ENCODE results near the gene ZNF502. TPM values are rescaled to one million over a fixed set of nuclear protein-coding genes. Genes with fewer than 3 reads are reported as not detected.
"Not testable (repeated sequence)": the region's sequence is repeated elsewhere in the genome, so short reads cannot be mapped to it uniquely, and the experiment has no call there.

ZNF502 gene
- total RNA-seq = 1 to 10 TPM; 2.3 to 3.0 (median 2.3) TPM

DNA sequence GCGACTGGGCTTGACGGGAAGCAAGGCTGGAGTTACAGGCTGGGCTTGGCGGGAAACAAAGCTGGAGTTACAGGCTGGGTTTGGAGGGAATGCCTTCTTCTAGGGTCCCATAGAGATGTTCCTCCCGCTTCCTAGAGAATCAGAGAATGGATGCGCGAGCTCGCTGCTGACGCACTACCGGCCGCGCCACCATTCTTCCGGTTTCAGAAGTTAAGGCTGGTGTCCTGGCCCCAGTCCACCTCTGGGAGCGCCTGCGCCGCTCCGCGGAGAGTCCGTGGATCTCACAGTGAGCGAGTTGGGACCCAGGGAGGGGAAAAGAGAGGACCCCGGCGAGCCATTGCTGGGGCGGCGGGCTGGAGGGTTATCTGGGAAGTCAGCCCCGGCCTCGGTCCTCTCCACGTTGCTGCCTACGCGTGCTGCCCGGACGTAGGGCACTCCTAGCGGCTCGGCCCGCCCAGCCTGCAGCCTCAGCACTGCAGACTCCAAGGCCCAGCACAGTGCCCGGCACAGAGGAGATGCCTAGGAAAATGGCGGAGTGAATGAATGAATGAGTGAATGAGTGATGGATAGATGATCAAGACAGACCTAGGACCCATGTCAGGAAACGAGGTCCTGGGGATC lies at the start of gene ZNF502:
ZNF502 (plus strand) TSS at position 206 of the 621 bp plus-strand sequence. CDS start 7,602 bp downstream, outside the sequence.
- Mint-ChIP-seq H3K9me3 (peaks cover 43% of the 10 kb centered on the region), H3K27me3 (ENCODE audit: low read depth) (peaks cover 27% of the 10 kb centered on the region), H3K36me3 (ENCODE audit: insufficient read depth) (peaks cover 15% of the 10 kb centered on the region), H3K4me3 (peak within 1 kb of the TSS; percentile 84), H3K4me1 (ENCODE audit: low read depth) (peaks cover 2% of the 10 kb centered on the region)
- DNase-seq (peak; percentile 38), ATAC-seq (peak; percentile 95 to 96)

DNA sequence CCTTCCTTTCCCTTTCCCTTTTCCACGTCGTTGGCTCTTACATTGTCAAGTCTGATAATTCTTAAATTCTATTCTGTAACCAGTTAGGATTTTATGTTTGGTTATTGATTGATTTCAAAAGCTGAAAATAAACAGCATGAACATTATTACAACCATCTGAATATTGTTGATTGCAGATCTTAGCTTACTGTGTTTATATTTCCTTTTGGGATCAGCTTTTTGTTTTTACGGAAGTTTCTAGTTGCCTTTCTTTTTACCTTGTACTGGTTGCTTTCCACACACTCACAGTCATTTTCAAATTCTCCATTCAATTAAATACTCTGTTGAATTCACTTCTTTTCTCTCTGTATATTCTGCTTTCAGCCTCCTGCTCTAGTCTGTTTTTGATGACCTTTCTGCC lies 47.3 kb upstream of the ZNF502 start:
- peaks cover 30% of the 10 kb centered on the region for H3K9me3 Mint-ChIP-seq
- DNase-seq = no peak
- H3K4me1 Mint-ChIP-seq (ENCODE audit: low read depth) = no peaks in the 10 kb centered on the region
- no peak overlapping the region for H3K4me3 Mint-ChIP-seq
- H3K36me3 Mint-ChIP-seq (ENCODE audit: insufficient read depth) = peaks cover 9% of the 10 kb centered on the region
- peaks cover 4% of the 10 kb centered on the region for H3K27me3 Mint-ChIP-seq (ENCODE audit: low read depth)
- ATAC-seq = no peak

DNA sequence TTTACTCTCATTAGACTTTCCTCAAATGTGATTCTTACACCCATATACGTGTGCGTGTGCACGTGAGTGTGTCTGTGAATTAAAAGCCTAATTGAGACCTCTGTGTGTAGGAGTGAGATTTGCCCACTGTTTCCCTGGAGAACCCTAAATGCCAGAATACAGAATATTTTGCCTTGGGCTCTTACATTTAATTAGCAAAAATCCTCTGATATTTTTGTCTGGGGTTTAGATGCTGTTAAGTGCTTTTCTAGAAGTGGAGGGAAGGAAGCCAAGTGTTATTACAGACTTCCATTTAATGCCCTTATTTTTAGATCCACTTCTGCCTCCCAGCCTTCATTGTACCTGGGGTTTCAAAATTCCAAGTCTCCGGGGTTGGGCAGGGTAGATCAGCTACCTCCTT lies 46.1 kb upstream of the ZNF502 start:
- peaks cover 7% of the 10 kb centered on the region for H3K36me3 Mint-ChIP-seq (ENCODE audit: insufficient read depth)
- H3K27me3 Mint-ChIP-seq (ENCODE audit: low read depth) = peaks cover 4% of the 10 kb centered on the region
- no peak overlapping the region for H3K4me3 Mint-ChIP-seq
- DNase-seq (no peak), ATAC-seq (no peak)
- H3K9me3 Mint-ChIP-seq = peaks cover 23% of the 10 kb centered on the region
- H3K4me1 Mint-ChIP-seq (ENCODE audit: low read depth) = no peaks in the 10 kb centered on the region

DNA sequence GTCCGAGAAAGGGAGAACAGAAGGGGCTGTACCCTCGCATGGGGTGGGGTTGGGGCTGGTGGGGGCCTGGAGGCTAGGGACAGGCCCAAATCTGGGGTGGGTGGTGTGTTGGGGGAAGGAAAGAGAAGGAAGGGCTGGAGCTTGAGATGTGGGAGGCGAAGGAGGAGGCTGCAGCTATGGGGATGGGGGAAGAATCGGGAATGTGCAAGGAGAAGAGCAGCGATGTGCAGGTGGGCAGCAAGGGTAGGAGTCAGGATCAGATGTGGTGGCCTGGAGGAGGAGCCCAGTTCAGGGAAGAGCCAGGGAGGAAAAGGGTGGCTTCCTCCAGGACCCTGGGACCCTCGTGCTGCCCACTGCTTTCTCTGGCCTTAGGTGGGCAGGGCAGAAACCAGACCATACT lies 42.7 kb upstream of the ZNF502 start:
- no peak for DNase-seq
- H3K27me3 Mint-ChIP-seq (ENCODE audit: low read depth) = peaks cover 9% of the 10 kb centered on the region
- H3K4me1 Mint-ChIP-seq (ENCODE audit: low read depth) = no peaks in the 10 kb centered on the region
- no peak overlapping the region for H3K4me3 Mint-ChIP-seq
- H3K36me3 Mint-ChIP-seq (ENCODE audit: insufficient read depth) = no peaks in the 10 kb centered on the region
- peaks cover 21% of the 10 kb centered on the region for H3K9me3 Mint-ChIP-seq
- no peak for ATAC-seq

DNA sequence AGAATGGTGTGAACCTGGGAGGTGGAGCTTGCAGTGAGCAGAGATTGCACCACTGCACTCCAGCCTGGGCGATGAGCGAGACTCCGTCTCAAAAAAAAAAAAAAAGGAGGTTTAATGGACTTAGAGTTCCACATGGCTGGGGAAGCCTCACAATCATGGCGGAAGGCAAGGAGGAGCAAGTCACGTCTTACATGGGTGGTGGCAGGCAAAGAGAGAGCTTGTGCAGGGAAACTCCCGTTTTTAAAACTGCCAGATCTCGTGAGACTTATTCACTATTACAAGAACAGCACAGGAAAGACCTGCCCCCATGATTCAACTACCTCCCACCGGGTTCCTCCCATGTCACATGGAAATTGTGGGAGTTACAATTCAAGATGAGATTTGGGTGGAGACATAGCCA lies 39.0 kb upstream of the ZNF502 start:
- ATAC-seq; H3K4me1 Mint-ChIP-seq (ENCODE audit: low read depth); DNase-seq; H3K27me3 Mint-ChIP-seq (ENCODE audit: low read depth); H3K4me3 Mint-ChIP-seq; H3K36me3 Mint-ChIP-seq (ENCODE audit: insufficient read depth): not testable (repeated sequence)
- H3K9me3 Mint-ChIP-seq = peaks cover 11% of the 10 kb centered on the region

DNA sequence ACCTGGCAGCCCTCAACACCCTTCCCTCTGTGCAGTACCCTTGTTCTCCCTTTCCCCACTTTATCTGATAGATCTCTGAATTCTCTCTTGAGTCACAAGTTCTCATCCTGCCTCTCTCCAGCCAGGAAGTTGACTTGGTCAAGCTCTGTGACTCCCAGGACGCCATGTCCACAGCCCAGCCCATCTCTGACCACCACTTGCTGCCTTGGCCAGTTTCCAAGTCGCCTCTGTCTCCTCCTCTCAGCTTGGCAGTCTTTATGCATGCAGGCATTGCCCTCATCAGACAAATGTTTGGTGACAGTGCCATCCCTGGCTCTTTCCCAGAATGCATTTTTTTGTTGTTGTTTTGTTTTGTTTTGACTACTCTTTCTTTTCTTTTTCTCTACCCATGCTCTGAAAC lies 38.2 kb upstream of the ZNF502 start:
- Mint-ChIP-seq H3K36me3 (ENCODE audit: insufficient read depth) (no peaks in the 10 kb centered on the region), H3K27me3 (ENCODE audit: low read depth) (peaks cover 4% of the 10 kb centered on the region), H3K4me3 (no peak overlapping the region), H3K4me1 (ENCODE audit: low read depth) (no peaks in the 10 kb centered on the region), H3K9me3 (peaks cover 11% of the 10 kb centered on the region)
- DNase-seq (no peak), ATAC-seq (no peak)

DNA sequence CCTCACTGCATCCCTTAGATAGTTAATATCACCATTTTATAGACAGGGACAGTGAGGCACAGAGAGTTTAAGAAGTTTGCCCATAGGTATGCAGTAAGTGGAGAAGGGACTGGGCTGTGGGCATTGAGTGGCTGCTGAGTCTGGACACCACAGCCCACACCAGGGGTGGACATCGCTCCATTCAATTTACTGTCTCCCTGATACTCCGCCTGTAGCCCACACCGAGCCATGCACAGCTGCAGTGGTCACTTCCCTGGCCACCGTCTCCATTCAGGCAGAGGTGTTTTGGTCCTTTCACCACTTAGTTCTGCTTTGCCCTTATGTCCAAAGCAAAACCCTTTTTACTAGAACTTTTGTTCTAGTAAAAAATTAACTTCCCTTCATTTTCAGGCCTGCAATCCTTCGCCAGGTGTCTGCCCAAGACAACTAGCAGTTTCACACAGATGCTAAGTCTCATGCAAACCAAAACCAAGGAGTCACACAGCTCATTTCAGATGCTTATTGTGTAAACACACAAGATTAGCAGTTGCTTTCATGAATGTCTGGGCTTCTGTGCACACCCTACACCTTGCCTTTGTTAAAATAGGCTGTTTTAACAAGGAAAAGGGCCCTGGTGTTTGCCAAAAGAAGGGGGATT lies 33.9 kb upstream of the ZNF502 start:
- no peak for DNase-seq
- no peaks in the 10 kb centered on the region for H3K27me3 Mint-ChIP-seq (ENCODE audit: low read depth)
- H3K36me3 Mint-ChIP-seq (ENCODE audit: insufficient read depth) = peaks cover 3% of the 10 kb centered on the region
- no peak for ATAC-seq
- H3K4me1 Mint-ChIP-seq (ENCODE audit: low read depth) = no peaks in the 10 kb centered on the region
- H3K4me3 Mint-ChIP-seq = no peak overlapping the region
- peaks cover 8% of the 10 kb centered on the region for H3K9me3 Mint-ChIP-seq

DNA sequence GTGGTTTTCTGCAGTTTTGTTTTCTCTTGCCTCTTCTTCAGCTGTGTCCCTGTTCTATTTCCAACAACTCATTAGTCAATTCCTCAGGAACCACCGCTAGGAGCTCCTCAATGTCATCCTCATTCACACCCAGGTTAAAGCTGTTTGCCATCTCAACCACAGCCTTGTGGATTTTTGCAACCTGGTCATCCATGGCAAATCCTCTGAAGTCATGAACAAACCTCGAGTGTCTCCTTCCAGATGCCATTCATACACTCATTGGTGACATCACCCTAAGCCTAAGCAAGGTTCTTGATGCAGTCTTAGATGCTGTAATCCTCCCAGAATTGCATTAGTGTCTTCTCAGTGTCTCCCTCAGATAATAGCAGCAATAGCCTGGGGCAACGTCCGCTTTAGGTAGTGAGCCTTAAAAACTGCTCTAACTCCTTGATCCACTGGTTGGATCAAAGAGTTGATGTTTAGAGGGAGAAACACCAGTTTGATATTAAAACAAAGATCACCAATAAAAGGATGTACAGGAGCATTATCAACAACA lies 31.5 kb upstream of the ZNF502 start:
- H3K4me3 Mint-ChIP-seq = no peak overlapping the region
- H3K9me3 Mint-ChIP-seq = peaks cover 16% of the 10 kb centered on the region
- ATAC-seq (no peak), DNase-seq (no peak)
- peaks cover 9% of the 10 kb centered on the region for H3K36me3 Mint-ChIP-seq (ENCODE audit: insufficient read depth)
- H3K27me3 Mint-ChIP-seq (ENCODE audit: low read depth) = peaks cover 19% of the 10 kb centered on the region
- H3K4me1 Mint-ChIP-seq (ENCODE audit: low read depth) = peaks cover 7% of the 10 kb centered on the region

DNA sequence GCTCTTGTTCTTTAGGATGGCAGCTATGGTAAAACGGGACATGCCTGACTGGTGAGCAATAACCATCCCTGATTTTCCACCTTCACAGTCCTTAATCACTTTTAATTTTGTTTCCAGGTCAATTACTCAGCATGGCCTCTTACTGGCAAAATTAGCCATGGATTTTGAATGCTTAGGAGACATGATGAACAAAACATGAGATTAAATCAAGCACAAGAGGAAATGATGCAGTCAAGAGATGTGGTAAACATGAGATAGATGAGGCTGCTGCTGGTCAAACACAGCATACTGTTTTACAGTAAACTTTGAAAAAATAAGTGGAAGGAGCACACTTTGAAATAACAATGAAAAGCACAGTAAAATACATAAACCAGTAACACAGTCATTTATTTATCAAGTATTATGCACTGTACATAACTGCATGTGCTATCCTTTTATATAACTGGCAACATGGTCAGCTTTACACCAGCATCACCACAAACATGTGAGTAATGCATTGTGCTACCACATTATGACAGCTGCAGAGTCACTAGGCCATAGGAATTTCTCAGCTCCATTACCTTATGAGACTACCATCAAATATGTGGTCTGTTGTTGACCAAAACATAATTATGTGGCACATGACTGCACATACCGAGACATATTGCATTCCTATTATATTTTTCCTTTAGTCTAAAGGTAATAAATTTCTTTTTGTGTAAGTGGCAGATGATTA lies 30.1 kb upstream of the ZNF502 start:
- ATAC-seq (no peak), DNase-seq (no peak)
- Mint-ChIP-seq H3K4me3 (no peak overlapping the region), H3K36me3 (ENCODE audit: insufficient read depth) (peaks cover 9% of the 10 kb centered on the region), H3K9me3 (peaks cover 26% of the 10 kb centered on the region), H3K4me1 (ENCODE audit: low read depth) (peaks cover 9% of the 10 kb centered on the region), H3K27me3 (ENCODE audit: low read depth) (peaks cover 29% of the 10 kb centered on the region)

DNA sequence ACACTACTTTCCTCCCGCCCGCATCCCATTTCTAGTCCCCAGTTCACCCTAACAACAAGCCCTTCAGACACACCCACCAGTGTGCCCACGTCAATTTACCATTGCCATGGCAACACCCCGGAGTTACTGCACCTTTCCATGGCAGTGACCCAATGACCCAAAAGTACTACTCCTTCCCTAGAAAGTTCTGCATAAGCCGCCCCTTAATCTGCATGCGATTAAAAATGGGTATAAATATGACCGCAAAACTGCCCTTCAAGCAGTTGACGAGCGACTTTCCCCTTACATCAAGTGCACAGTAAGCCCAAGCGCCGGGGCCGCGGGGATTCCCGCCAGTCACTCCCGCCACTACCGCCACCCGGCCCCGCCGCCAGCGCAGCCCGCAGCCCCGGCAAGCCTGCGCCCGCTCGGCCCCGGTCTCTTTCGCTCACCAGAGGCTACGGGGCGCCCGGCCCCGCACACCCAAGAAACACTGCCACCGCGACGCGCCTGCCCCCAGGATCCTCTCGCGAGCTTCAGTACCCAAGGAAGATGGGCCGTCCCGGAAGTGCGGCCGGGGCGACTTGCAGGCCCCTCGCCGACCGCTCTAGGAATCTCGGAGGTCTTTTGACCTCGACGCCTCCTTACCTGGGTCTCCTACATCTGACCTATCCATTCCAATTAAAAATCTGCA lies 27.2 kb upstream of the ZNF502 start:
- H3K27me3 Mint-ChIP-seq (ENCODE audit: low read depth) = peaks cover 45% of the 10 kb centered on the region

DNA sequence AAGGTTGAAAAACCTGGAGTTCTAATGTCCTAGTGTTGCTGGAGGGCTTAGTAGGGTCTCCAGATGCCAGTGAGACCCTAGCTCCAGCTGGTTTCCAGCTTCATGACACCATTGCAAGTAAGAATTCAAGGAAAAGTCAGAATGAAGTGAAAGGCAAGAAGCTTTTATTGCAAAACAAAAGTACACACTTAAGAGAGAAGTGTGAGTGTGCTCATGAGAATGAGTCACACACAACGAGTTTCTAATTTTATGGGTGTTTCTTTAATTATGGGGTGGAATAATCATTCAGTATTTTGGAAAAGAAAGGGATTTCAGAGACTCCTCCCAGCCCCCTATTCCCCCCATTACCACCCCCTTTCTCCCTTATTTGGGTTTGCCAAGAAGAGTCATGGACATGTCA lies 24.6 kb upstream of the ZNF502 start:
- ATAC-seq = no peak
- peaks cover 5% of the 10 kb centered on the region for H3K36me3 Mint-ChIP-seq (ENCODE audit: insufficient read depth)
- H3K4me3 Mint-ChIP-seq = no peak overlapping the region
- peaks cover 58% of the 10 kb centered on the region for H3K9me3 Mint-ChIP-seq
- peaks cover 9% of the 10 kb centered on the region for H3K4me1 Mint-ChIP-seq (ENCODE audit: low read depth)
- no peak for DNase-seq
- H3K27me3 Mint-ChIP-seq (ENCODE audit: low read depth) = peaks cover 57% of the 10 kb centered on the region

More for the DNA sequence above, 27.2 kb upstream of the ZNF502 start:
- Mint-ChIP-seq H3K4me3 (peak overlapping the region; percentile 81), H3K9me3 (peaks cover 42% of the 10 kb centered on the region), H3K36me3 (ENCODE audit: insufficient read depth) (peaks cover 9% of the 10 kb centered on the region), H3K4me1 (ENCODE audit: low read depth) (peaks cover 9% of the 10 kb centered on the region)
- DNase-seq (peak; percentile 28), ATAC-seq (peak; percentile 93 to 96)

DNA sequence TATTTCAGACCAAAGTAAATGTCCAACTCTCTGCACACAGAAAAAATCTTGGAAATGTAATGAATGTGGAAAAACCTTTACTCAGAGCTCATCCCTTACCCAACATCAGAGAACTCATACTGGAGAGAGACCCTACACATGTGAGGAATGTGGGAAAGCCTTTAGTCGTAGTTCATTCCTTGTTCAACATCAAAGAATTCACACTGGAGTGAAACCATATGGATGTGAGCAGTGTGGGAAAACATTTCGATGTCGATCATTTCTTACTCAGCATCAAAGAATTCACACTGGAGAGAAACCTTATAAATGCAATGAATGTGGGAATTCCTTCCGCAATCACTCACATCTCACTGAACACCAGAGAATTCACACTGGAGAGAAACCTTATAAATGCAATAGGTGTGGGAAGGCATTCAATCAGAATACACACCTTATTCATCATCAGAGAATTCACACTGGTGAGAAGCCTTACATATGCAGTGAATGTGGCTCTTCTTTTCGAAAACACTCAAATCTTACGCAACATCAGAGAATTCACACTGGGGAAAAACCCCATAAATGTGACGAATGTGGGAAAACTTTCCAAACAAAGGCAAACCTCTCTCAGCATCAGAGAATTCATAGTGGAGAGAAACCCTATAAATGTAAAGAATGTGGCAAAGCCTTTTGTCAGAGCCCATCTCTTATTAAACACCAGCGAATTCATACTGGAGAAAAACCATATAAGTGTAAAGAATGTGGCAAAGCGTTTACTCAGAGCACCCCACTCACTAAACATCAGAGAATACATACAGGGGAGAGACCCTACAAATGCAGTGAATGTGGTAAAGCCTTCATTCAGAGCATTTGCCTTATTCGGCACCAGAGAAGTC lies 9.0 kb downstream of the ZNF502 start:
- DNase-seq = no peak
- ATAC-seq = no peak
- peaks cover 49% of the 10 kb centered on the region for H3K36me3 Mint-ChIP-seq (ENCODE audit: insufficient read depth)

DNA sequence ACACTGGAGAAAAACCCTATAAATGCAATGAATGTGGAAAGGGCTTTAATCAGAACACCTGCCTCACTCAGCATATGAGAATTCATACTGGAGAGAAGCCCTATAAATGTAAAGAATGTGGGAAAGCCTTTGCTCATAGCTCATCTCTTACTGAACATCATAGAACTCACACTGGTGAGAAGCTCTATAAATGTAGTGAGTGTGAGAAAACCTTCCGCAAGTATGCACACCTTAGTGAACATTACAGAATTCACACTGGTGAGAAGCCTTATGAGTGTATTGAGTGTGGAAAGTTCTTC lies 9.6 kb downstream of the ZNF502 start:
- H3K4me1 Mint-ChIP-seq (ENCODE audit: low read depth) = no peaks in the 10 kb centered on the region
- ATAC-seq = no peak
- H3K4me3 Mint-ChIP-seq = no peak overlapping the region

More for the DNA sequence above, 9.0 kb downstream of the ZNF502 start:
- Mint-ChIP-seq H3K4me3 (no peak overlapping the region), H3K27me3 (ENCODE audit: low read depth) (no peaks in the 10 kb centered on the region), H3K9me3 (peaks cover 63% of the 10 kb centered on the region), H3K4me1 (ENCODE audit: low read depth) (no peaks in the 10 kb centered on the region)

More for the DNA sequence above, 9.6 kb downstream of the ZNF502 start:
- no peaks in the 10 kb centered on the region for H3K27me3 Mint-ChIP-seq (ENCODE audit: low read depth)
- peaks cover 60% of the 10 kb centered on the region for H3K9me3 Mint-ChIP-seq
- peaks cover 45% of the 10 kb centered on the region for H3K36me3 Mint-ChIP-seq (ENCODE audit: insufficient read depth)
- no peak for DNase-seq

Measured in activated T-cell treated with anti-CD3 and anti-CD28 coated beads, Interleukin-2, amount 50 U/mL, for 4 hours (primary cell).